Fibroblast of pulmonary artery (primary cell): ENCODE data around the gene DHX40.

Experiments
- DNase-seq: peaks from one replicate; pipeline ENCODE4 v3.0.0-alpha.2; 2010; ENCODE audit warnings: low read depth
- H3K4me3 ChIP-seq: replicated peaks from 2 replicates; pipeline ENCODE4 v1.5.1; 2011; ENCODE audit warnings: low read depth, mild to moderate bottlenecking, control low read depth, low read length, moderate library complexity
- TF ChIP-seq, protein P1 (sequence below): IDR thresholded peaks from 2 replicates; pipeline ENCODE4 v1.5.1; 2011; ENCODE audit warnings: mild to moderate bottlenecking, control low read depth, low read length, inconsistent platforms; ENCODE audit errors: missing control alignments

DHX40 gene

DNA sequence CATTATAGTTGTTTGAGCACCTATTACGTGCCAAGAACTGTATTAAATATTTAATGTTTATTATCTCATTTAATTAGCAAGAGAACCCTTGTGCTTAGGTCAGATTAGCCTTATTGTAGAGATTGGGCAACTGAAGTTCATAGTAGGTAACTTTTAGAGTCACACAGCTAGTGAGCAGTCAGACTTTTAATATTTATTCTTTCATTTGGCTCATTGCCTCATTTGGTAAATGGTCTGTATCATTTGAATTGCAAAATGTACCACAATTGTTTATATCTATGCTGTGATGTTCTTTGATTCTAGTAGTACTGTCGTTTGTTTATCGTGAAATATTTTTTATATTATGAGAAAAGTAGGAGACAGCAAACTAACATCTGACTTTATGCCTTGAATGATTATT lies 61.9 kb downstream of the DHX40 start:
- TF ChIP-seq, protein P1, sequence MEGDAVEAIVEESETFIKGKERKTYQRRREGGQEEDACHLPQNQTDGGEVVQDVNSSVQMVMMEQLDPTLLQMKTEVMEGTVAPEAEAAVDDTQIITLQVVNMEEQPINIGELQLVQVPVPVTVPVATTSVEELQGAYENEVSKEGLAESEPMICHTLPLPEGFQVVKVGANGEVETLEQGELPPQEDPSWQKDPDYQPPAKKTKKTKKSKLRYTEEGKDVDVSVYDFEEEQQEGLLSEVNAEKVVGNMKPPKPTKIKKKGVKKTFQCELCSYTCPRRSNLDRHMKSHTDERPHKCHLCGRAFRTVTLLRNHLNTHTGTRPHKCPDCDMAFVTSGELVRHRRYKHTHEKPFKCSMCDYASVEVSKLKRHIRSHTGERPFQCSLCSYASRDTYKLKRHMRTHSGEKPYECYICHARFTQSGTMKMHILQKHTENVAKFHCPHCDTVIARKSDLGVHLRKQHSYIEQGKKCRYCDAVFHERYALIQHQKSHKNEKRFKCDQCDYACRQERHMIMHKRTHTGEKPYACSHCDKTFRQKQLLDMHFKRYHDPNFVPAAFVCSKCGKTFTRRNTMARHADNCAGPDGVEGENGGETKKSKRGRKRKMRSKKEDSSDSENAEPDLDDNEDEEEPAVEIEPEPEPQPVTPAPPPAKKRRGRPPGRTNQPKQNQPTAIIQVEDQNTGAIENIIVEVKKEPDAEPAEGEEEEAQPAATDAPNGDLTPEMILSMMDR, result no peak
- H3K4me3 ChIP-seq, result no peak overlapping the region
- no peak for DNase-seq

DNA sequence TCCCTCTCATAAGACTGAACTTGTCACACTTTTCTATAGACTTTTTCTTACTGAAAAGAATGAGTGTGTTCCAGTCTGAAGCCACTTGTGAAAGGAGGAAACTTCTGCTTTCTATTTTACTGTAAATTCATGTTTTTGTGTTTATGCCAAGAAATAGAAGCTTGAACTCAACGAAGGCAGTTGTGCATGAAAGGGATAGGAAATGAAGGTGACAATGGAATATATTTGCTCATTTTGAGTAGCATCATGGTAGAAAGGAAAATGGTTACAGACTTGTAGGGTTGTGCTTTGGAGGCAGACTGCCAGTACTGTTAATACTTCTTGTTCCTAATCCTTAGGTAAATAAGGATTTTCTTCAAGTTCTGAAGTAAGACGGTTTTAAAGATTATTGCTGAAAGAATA lies 62.4 kb downstream of the DHX40 start:
- TF ChIP-seq, protein P1, result no peak
- no peak for DNase-seq
- no peak overlapping the region for H3K4me3 ChIP-seq

DNA sequence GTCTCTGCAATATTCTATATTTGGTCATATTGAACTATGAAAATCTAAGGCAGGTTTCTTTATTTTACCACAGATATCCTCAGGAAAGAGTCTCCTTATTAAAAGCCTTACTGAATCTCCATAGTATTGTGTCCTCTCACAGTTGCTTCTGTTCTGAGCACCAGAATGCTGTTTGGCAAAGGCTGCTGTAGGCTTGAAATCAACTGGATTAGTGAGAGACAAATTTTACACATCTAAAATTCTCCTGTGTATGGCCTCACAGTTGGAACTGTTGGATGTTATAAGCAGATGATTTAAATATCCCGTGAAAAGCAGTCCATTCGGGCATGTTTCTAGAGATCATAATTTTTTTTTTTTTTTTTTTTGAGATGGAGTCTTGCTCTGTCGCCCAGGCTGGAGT lies 63.8 kb downstream of the DHX40 start:
- TF ChIP-seq, protein P1, result no peak
- DNase-seq, result no peak
- no peak overlapping the region for H3K4me3 ChIP-seq

DNA sequence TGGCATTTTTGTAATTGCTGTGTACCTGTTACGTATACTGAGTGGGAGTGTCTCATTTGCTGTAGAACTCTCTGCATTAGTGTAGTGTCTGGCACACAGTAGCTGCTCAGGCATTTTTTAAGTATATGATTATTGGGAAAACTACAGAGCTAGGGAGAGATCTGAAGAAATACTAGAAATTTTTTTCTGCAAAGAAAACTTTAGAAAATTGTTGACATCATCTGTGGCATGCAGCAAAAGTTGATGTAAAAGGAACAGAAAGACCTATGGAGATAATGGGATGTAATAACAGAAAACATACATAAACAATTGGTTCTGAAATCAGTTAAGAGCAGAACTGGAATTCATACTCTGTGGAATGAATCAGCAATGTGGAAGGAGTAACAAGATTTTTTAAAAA lies 65.9 kb downstream of the DHX40 start:
- H3K4me3 ChIP-seq, result no peak overlapping the region
- TF ChIP-seq, protein P1, result no peak
- DNase-seq, result no peak

DNA sequence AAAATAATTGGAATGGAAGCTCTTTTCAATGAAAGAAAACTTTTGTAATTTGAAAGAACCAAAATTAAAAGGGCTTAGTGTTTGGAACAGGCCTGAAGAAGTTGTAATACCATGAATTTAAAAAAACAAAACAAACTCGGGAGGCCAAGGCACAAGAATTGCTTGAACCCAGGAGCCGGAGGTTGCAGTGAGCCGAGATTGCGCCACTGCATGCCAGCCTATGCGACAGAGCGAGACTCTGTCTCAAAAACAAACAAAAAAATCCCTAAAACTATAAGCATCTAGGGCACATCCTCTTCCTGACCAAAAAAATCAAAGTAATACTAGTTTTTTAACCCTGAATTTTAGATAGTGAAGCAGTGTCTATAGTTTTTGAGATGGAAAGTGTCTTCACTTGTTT lies 67.0 kb downstream of the DHX40 start:
- TF ChIP-seq, protein P1, result no peak
- no peak for DNase-seq
- H3K4me3 ChIP-seq, result no peak overlapping the region

DNA sequence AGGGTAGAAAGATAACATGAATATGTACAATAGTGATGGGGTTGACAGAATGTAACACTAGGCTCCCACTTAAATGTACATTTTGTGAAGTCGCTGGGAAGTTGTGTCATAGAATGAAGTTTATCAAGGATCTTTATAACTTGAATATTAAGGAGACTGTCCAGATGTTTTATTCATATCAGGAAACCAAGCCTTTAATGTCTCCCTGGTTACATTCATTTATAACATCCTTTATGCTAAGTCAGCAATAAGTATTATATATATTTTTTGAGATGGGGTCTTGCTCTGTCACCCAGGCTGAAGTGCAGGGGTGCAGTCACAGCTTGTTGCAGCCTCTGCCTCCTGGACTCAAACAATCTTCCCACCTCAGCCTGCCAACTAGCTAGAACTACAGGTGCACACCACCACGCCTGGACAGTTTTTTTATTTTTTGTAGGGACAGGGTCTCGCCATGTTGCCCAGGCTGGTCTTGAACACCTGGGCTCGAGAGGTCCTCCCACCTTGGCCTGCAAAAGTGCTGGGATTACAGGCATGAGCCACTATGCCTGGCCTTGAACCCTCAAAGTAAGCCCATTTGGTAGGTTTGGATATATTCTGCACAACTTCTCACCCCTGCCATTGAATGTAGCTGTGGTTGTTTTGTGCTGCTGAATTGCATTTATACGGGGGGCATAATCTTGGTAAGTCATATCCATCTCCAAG lies 68.4 kb downstream of the DHX40 start:
- H3K4me3 ChIP-seq, result no peak overlapping the region
- TF ChIP-seq, protein P1, result no peak
- DNase-seq, result no peak
